K562 (cell line): ENCODE measurements around the gene KLHDC10. TPM values are rescaled to one million over a fixed set of nuclear protein-coding genes. Genes with fewer than 3 reads are reported as not detected.

Source experiments
- ATF7 ChIP-seq: fragments of 450-650 bp; IDR thresholded peaks from 2 replicates; pipeline ENCODE4 v1.7.1; 2014; ENCODE audit warnings: mild to moderate bottlenecking, moderate library complexity
- BMI1 ChIP-seq: fragments of 150-350 bp; IDR thresholded peaks from 2 replicates; pipeline ENCODE4 v1.6.1; 2014; ENCODE audit warnings: low read length
- CHCHD3 ChIP-seq: fragments of 250-450 bp; sonication (Bioruptor Pico); IDR thresholded peaks from 2 replicates; pipeline ENCODE4 v2.1.2; 2022; ENCODE audit warnings: mild to moderate bottlenecking
- CTBP1 ChIP-seq: fragments of 450-650 bp; IDR thresholded peaks from 2 replicates; pipeline ENCODE4 v1.6.1; 2016; ENCODE audit warnings: borderline replicate concordance
- DACH1 ChIP-seq: fragments of 450-650 bp; IDR thresholded peaks from 2 replicates; pipeline ENCODE4 v1.6.1; 2018; ENCODE audit not compliant: partially characterized antibody
- ETV1 ChIP-seq: fragments of 450-650 bp; conservative IDR thresholded peaks from 2 replicates; pipeline ENCODE4 v1.6.1; 2016; ENCODE audit warnings: missing genetic modification characterization, control low read depth, low read depth, missing compliant biosample characterization
- HIVEP1 ChIP-seq: fragments of 250-450 bp; sonication (Bioruptor Pico); IDR thresholded peaks from 2 replicates; pipeline ENCODE4 v1.4.0; 2020; ENCODE audit warnings: mild to moderate bottlenecking
- ILF3 ChIP-seq: fragments of 450-650 bp; IDR thresholded peaks from 2 replicates; pipeline ENCODE4 v1.6.1; 2018; ENCODE audit warnings: antibody characterized with exemption, mild to moderate bottlenecking, moderate library complexity, borderline replicate concordance
- KAT8 ChIP-seq: fragments of 450-650 bp; IDR thresholded peaks from 2 replicates; pipeline ENCODE4 v1.6.1; 2016; ENCODE audit warnings: low read depth, mild to moderate bottlenecking
- KLF6 ChIP-seq: fragments of 250-450 bp; sonication (Bioruptor Pico); IDR thresholded peaks from 2 replicates; pipeline ENCODE4 v1.4.0; 2020; ENCODE audit warnings: mild to moderate bottlenecking, moderate library complexity, borderline replicate concordance
- MYC ChIP-seq, 2 experiments: fragments of 250-450 bp in 1 of 2; sonication (Bioruptor Pico) in 1 of 2; IDR thresholded peaks; 2 replicates each; pipeline versions ENCODE4 v1.5.1 to v1.6.1; 2012 to 2021; ENCODE audit warnings: low read depth in 2 of 2, borderline replicate concordance in 1 of 2, improper control_type of control experiment in 1 of 2, low read length in 1 of 2, mild to moderate bottlenecking in 1 of 2, moderate library complexity in 1 of 2
- NFIC ChIP-seq: fragments of 450-650 bp; IDR thresholded peaks from 2 replicates; pipeline ENCODE4 v1.6.1; 2017; ENCODE audit warnings: mild to moderate bottlenecking, inconsistent platforms
- RCOR1 ChIP-seq, 2 experiments: IDR thresholded peaks; 2 replicates each; pipeline ENCODE4 v1.6.1; 2012; ENCODE audit warnings: low read depth in 2 of 2, low read length in 2 of 2, borderline replicate concordance in 1 of 2, improper control_type of control experiment in 1 of 2
- RFX5 ChIP-seq: IDR thresholded peaks from 2 replicates; pipeline ENCODE4 v1.6.1; 2011; ENCODE audit warnings: low read depth, mild to moderate bottlenecking, improper control_type of control experiment, low read length
- SMARCA5 ChIP-seq: fragments of 450-650 bp; IDR thresholded peaks from 2 replicates; pipeline ENCODE4 v1.6.1; 2016
- SMC3 ChIP-seq: conservative IDR thresholded peaks from 2 replicates; pipeline ENCODE4 v1.6.1; 2011; ENCODE audit warnings: low read depth, low read length, improper control_type of control experiment; ENCODE audit not compliant: insufficient read depth
- TSC22D4 ChIP-seq: fragments of 450-650 bp; IDR thresholded peaks from 2 replicates; pipeline ENCODE4 v1.6.1; 2016; ENCODE audit warnings: missing genetic modification characterization, missing biosample characterization, control low read depth
- XRCC5 ChIP-seq: fragments of 200-400 bp; formaldehyde crosslinking; IDR thresholded peaks from 2 replicates; pipeline ENCODE4 v1.6.1; 2017; ENCODE audit warnings: low read depth, mild to moderate bottlenecking, low read length
- ZNF24 ChIP-seq: fragments of 450-650 bp; IDR thresholded peaks from 2 replicates; pipeline ENCODE4 v1.6.1; 2016
- ZNF311 ChIP-seq: fragments of 250-450 bp; sonication (Bioruptor Pico); IDR thresholded peaks from 2 replicates; pipeline ENCODE4 v1.4.0; 2020; ENCODE audit warnings: mild to moderate bottlenecking, moderate library complexity
- polyA plus RNA-seq, 8 experiments: library from polyadenylated mRNA; depleted of rRNA in 4 of 8; stranded (reverse) in 5 of 8; unstranded in 3 of 8; fragments of >200 nt; fragmentation: Nextera tagmentation in 2 of 8; fragmentation: Illumina TruSeq in 1 of 8; extraction: Ambion mirVana in 2 of 8; extraction: Trizol in 1 of 8; gene quantifications; 2 replicates each; pipeline versions ENCODE4 v1.2.1 to v1.2.3, GENCODE V29; 2011 to 2014; ENCODE audit warnings: inconsistent platforms in 1 of 8, missing spikeins in 1 of 8
- total RNA-seq, 7 experiments: library from RNA; depleted of rRNA in 6 of 7; stranded (reverse); fragments of >200 nt in 6 of 7; fragmentation: Illumina TruSeq in 2 of 7; extraction: Trizol in 2 of 7; gene quantifications; 2 replicates each; pipeline versions ENCODE4 v1.2.1 to v1.2.3, GENCODE V29; 2011 to 2021; ENCODE audit warnings: low replicate concordance in 1 of 7
- TF ChIP-seq, protein P1 (sequence below), 2 experiments: fragments of 450-650 bp; IDR thresholded peaks; 2 replicates each; pipeline ENCODE4 v1.6.1; 2018; ENCODE audit warnings: mild to moderate bottlenecking in 2 of 2, low read depth in 1 of 2; ENCODE audit not compliant: partially characterized antibody in 2 of 2
- TF ChIP-seq, protein P2 (sequence below): sonication (generic); formaldehyde crosslinking; IDR thresholded peaks from 2 replicates; pipeline ENCODE4 v1.8.1; 2023; ENCODE audit warnings: mild to moderate bottlenecking, missing genetic modification reagents
- TF ChIP-seq, protein P3 (sequence below): fragments of 250-450 bp; sonication (Bioruptor Pico); IDR thresholded peaks from 2 replicates; pipeline ENCODE4 v1.8.0; 2021; ENCODE audit warnings: moderate library complexity, mild to moderate bottlenecking, inconsistent platforms

Gene KLHDC10
- total and polyA plus RNA-seq, 9 of the 15 experiments (the other 6 are each of a cell fraction or from before 2014, with no cell fraction given) = 9.8 to 80.5 (median 31.4) TPM

DNA sequence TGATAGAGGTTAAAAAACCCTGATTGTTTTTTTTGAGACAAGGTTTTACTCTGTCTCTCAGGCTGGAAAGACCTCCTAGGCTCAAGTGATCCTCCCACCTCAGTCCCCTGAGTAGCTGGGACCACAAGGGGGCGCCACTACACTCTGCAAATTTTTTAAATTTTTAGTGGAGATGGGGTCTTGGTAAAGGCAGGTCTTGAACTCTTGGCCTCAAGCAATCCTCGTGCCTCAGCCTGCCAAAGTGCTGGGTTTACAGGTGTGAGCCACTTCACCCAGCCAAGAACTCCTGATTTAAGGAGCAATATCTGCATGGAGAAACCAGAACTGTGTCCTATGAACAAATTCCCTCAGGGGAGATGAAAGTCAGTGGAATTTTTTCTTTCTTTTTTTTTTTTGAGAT, 7.3 kb upstream of the KLHDC10 start (continued):
- TF ChIP-seq, protein P1, sequence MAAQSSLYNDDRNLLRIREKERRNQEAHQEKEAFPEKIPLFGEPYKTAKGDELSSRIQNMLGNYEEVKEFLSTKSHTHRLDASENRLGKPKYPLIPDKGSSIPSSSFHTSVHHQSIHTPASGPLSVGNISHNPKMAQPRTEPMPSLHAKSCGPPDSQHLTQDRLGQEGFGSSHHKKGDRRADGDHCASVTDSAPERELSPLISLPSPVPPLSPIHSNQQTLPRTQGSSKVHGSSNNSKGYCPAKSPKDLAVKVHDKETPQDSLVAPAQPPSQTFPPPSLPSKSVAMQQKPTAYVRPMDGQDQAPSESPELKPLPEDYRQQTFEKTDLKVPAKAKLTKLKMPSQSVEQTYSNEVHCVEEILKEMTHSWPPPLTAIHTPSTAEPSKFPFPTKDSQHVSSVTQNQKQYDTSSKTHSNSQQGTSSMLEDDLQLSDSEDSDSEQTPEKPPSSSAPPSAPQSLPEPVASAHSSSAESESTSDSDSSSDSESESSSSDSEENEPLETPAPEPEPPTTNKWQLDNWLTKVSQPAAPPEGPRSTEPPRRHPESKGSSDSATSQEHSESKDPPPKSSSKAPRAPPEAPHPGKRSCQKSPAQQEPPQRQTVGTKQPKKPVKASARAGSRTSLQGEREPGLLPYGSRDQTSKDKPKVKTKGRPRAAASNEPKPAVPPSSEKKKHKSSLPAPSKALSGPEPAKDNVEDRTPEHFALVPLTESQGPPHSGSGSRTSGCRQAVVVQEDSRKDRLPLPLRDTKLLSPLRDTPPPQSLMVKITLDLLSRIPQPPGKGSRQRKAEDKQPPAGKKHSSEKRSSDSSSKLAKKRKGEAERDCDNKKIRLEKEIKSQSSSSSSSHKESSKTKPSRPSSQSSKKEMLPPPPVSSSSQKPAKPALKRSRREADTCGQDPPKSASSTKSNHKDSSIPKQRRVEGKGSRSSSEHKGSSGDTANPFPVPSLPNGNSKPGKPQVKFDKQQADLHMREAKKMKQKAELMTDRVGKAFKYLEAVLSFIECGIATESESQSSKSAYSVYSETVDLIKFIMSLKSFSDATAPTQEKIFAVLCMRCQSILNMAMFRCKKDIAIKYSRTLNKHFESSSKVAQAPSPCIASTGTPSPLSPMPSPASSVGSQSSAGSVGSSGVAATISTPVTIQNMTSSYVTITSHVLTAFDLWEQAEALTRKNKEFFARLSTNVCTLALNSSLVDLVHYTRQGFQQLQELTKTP (IDR thresholded peaks at IDR 0.05; ENCODE audit: low read depth in 1 of 2, partially characterized antibody in 2 of 2) = peak in 1 of 2 experiments; percentile 16
- peak; percentile 88 for TF ChIP-seq XRCC5
- no peak for TF ChIP-seq DACH1
- TF ChIP-seq HIVEP1 (CRISPR knock-in tag) = no peak
- peak in 1 of 2 experiments; percentile 61; a peak in 1 of 4 replicates for TF ChIP-seq RCOR1 (IDR thresholded peaks at IDR 0.05; ENCODE audit: borderline replicate concordance in 1 of 2, low read depth in 2 of 2, low read length in 2 of 2)
- TF ChIP-seq ILF3 = no peak
- TF ChIP-seq ATF7 = peak; percentile 43; the same call in 1 of the 2 replicates
- TF ChIP-seq CHCHD3 (CRISPR knock-in tag) = no peak
- TF ChIP-seq ZNF24 = 0 out of 2 replicates have a peak, but pooled peaks have one; percentile 21
- TF ChIP-seq ETV1 (tag) = no peak
- TF ChIP-seq, protein P2, sequence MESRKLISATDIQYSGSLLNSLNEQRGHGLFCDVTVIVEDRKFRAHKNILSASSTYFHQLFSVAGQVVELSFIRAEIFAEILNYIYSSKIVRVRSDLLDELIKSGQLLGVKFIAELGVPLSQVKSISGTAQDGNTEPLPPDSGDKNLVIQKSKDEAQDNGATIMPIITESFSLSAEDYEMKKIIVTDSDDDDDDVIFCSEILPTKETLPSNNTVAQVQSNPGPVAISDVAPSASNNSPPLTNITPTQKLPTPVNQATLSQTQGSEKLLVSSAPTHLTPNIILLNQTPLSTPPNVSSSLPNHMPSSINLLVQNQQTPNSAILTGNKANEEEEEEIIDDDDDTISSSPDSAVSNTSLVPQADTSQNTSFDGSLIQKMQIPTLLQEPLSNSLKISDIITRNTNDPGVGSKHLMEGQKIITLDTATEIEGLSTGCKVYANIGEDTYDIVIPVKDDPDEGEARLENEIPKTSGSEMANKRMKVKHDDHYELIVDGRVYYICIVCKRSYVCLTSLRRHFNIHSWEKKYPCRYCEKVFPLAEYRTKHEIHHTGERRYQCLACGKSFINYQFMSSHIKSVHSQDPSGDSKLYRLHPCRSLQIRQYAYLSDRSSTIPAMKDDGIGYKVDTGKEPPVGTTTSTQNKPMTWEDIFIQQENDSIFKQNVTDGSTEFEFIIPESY = no peak
- TF ChIP-seq TSC22D4 (tag) = no peak
- TF ChIP-seq BMI1 = no peak
- TF ChIP-seq CTBP1 = 0 out of 2 replicates have a peak, but pooled peaks have one; percentile 29
- no peak for TF ChIP-seq ZNF311 (CRISPR knock-in tag)
- no peak for TF ChIP-seq KAT8
- TF ChIP-seq SMC3 = peak; percentile 73
- TF ChIP-seq, protein P3, sequence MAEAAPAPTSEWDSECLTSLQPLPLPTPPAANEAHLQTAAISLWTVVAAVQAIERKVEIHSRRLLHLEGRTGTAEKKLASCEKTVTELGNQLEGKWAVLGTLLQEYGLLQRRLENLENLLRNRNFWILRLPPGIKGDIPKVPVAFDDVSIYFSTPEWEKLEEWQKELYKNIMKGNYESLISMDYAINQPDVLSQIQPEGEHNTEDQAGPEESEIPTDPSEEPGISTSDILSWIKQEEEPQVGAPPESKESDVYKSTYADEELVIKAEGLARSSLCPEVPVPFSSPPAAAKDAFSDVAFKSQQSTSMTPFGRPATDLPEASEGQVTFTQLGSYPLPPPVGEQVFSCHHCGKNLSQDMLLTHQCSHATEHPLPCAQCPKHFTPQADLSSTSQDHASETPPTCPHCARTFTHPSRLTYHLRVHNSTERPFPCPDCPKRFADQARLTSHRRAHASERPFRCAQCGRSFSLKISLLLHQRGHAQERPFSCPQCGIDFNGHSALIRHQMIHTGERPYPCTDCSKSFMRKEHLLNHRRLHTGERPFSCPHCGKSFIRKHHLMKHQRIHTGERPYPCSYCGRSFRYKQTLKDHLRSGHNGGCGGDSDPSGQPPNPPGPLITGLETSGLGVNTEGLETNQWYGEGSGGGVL (CRISPR knock-in tag) = no peak
- TF ChIP-seq SMARCA5 = no peak
- TF ChIP-seq KLF6 (CRISPR knock-in tag) = no peak
- TF ChIP-seq NFIC = no peak
- TF ChIP-seq RFX5 = no peak
- TF ChIP-seq MYC (IDR thresholded peaks at IDR 0.05; ENCODE audit: low read depth, low read length) = no peak
- TF ChIP-seq MYC (CRISPR knock-in tag; IDR thresholded peaks at IDR 0.05; ENCODE audit: borderline replicate concordance, low read depth) = no peak
